DMS153 treated with DMSO at 0.1 percent for 48 hours (cell line): Measurements from ENCODE around the gene POU5F1.
"Not testable (repeated sequence)": the region's sequence is repeated elsewhere in the genome, so short reads cannot be mapped to it uniquely, and the experiment has no call there.

ENCODE experiments used
- DNase-seq: peaks from one replicate; lab custom pipeline; 2025; ENCODE audit not compliant: unreplicated experiment; lab: John Stamatoyannopoulos, UW

POU5F1 gene

DNA sequence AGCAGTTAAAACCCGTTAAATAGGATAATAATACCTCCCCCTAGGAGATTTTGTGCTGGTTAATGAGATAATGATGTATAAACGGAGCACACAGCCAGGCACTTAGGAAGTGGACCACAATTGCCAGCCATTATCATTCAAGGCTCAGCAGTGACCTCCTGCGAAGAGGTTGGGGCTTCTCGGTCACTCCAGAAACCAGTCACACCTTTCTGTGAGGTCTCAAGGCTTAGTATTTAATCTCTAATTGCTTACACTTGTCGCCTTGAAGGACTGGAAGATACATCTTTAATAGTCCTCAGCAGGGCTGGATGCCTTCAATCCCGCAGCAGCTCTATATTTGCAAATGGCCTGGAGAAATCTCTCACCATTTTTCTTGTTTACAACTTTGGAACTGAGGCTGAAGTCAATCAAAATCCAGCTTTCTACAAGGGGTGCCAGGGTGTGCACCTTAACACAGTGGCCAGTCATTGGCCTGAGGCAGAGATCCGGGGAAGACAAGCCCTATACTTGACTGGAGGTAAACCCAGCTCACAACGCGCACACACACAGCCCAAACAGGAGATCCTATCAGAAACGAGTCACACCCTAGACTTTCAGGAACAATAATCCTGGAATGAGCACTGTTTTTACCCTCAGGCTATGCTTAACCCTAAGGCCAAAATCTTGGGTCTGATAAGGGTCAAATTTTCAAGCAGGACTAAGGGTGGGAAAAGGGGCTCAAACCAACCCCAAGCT, 1.2 kb downstream of the POU5F1 start:
- DNase-seq = no peak

GRCh38 chr6:31168606-31169005, 1.9 kb downstream of the POU5F1 start:
- no peak for DNase-seq

DNA sequence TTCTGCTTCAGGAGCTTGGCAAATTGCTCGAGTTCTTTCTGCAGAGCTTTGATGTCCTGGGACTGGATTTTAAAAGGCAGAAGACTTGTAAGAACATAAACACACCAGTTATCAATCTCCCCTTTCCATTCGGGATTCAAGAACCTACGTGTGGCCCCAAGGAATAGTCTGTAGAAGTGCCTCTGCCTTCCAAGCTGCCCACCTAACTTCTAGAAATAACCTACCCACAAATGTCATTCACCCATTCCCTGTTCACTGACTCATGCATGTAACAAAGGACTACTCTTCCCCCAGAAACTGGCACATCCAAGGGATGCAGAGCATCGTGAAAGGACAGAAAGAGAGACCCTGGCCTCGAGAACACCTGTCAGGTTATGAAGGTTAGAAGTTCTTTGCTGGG, 4.5 kb downstream of the POU5F1 start:
- DNase-seq = no peak

GRCh38 chr6:31165064-31165832, 5.2 kb downstream of the POU5F1 start:
- DNase-seq = not testable (repeated sequence)

GRCh38 chr6:31164475-31165063, 5.9 kb downstream of the POU5F1 start:
- DNase-seq = not testable (repeated sequence)

GRCh38 chr6:31163922-31164321, 6.6 kb downstream of the POU5F1 start:
- DNase-seq = no peak

GRCh38 chr6:31162463-31163165, 7.9 kb downstream of the POU5F1 start:
- no peak for DNase-seq

- no peak for DNase-seq
Observed at GRCh38 chr6:31161216-31162126, 9.0 kb downstream of the POU5F1 start.

GRCh38 chr6:31158863-31159855, 11.3 kb downstream of the POU5F1 start:
- no peak for DNase-seq

GRCh38 chr6:31158140-31158862, 12.2 kb downstream of the POU5F1 start, which contains the start of gene TCF19:
TCF19 (plus strand) TSS chr6:31158589; CDS start chr6:31159470, 881 bp downstream.
- DNase-seq = peak; percentile 95

- no peak for DNase-seq
Observed at GRCh38 chr6:31157513-31158139, 12.9 kb downstream of the POU5F1 start, which contains the start of gene CCHCR1. CCHCR1 (minus strand) TSS chr6:31157802; CDS start chr6:31157600, 202 bp downstream.

GRCh38 chr6:31156641-31157040, 13.8 kb downstream of the POU5F1 start:
- DNase-seq = no peak

- no peak for DNase-seq
Observed at GRCh38 chr6:31154436-31154835, 16.0 kb downstream of the POU5F1 start.

DNA sequence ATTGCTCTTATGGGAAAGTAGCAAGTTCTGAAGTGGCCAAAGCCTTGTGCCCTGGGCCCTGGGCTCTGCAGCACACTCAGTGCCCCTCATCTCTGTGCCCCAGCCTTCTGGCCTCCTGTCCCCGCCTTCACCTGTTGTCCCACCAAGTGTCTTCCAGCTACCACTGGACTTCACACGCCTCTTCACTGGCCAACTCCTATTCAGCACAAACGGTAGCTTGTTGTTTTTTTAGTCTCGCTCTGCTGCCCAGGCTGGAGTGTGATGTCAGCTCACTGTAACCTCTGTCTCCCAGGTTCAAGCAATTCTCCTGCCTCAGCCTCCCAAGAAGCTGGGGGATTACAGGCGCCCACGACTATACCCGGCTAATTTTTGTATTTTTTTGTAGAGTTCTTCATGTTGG, 17.7 kb downstream of the POU5F1 start:
- DNase-seq = no peak

- DNase-seq = no peak
Observed at GRCh38 chr6:31149827-31150447, 20.5 kb downstream of the POU5F1 start.

DNA sequence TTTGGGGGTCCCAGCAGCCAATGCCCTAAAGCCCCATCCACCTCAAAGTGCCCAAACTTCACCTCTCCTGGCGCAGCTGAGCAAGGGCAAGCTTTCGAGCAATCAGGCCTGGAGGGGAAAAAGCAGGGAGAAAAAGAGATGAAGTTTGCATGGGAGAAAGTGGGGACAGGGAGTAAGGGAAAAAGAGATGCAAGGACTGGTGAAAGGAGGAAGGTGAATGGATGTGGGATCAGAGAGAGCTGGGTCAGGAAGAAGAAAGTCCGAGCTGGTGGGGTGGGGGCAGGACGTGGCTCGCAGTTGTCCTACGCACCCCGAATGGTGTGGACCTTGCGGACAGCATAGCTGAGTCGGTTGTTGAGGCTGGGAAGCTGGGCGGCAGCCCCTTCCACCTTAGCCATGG, 25.1 kb downstream of the POU5F1 start:
- DNase-seq = no peak

- no peak for DNase-seq
Observed at GRCh38 chr6:31144970-31145340, 25.5 kb downstream of the POU5F1 start.
